K562 (cell line): Measurements from ENCODE around the gene PHTF2. TPM values are rescaled to one million over a fixed set of nuclear protein-coding genes. Genes with fewer than 3 reads are reported as not detected.

Experiments
- DIDO1 ChIP-seq: fragments of 450-650 bp; IDR thresholded peaks from 2 replicates; pipeline ENCODE4 v1.6.1; 2016; ENCODE audit warnings: low read depth, missing biosample characterization, missing genetic modification characterization
- EP300 ChIP-seq: IDR thresholded peaks from 2 replicates; pipeline ENCODE4 v1.6.1; 2012; ENCODE audit warnings: low read length, improper control_type of control experiment
- GABPB2 ChIP-seq: fragments of 250-450 bp; sonication (Bioruptor Pico); conservative IDR thresholded peaks from 2 replicates; pipeline ENCODE4 v1.5.1; 2021; ENCODE audit warnings: mild to moderate bottlenecking
- GTF2F1 ChIP-seq: IDR thresholded peaks from 2 replicates; pipeline ENCODE4 v1.6.1; 2011; ENCODE audit warnings: low read depth, low read length, improper control_type of control experiment
- HDAC3 ChIP-seq: fragments of 450-650 bp; IDR thresholded peaks from 2 replicates; pipeline ENCODE4 v1.6.1; 2018; ENCODE audit warnings: borderline replicate concordance, mild to moderate bottlenecking, moderate library complexity; ENCODE audit not compliant: partially characterized antibody
- KLF10 ChIP-seq: fragments of 250-450 bp; sonication (Bioruptor Pico); IDR thresholded peaks from 2 replicates; pipeline ENCODE4 v1.6.1; 2021; ENCODE audit warnings: matching md5 sums
- MBD2 ChIP-seq: sonication (generic); IDR thresholded peaks from 2 replicates; pipeline ENCODE4 v1.6.1; 2016; ENCODE audit warnings: low read depth, borderline replicate concordance
- MECOM ChIP-seq: fragments of 250-450 bp; sonication (Bioruptor Pico); IDR thresholded peaks from 2 replicates; pipeline ENCODE4 v1.8.0; 2022; ENCODE audit warnings: inconsistent platforms
- NEUROD1 ChIP-seq: fragments of 150-350 bp; IDR thresholded peaks from 2 replicates; pipeline ENCODE4 v1.6.1; 2014; ENCODE audit warnings: borderline replicate concordance, low read length, low read depth; ENCODE audit not compliant: partially characterized antibody
- OTX1 ChIP-seq: fragments of 450-650 bp; formaldehyde crosslinking; IDR thresholded peaks from 2 replicates; pipeline ENCODE4 v1.4.0; 2022; ENCODE audit warnings: mild to moderate bottlenecking
- PHF8 ChIP-seq: fragments of 200-600 bp; sonication (generic); IDR thresholded peaks from 2 replicates; pipeline ENCODE4 v1.6.1; 2012; ENCODE audit warnings: mixed run types, mild to moderate bottlenecking, inconsistent platforms, low read length, moderate library complexity, borderline replicate concordance
- PHTF2 ChIP-seq: fragments of 250-450 bp; sonication (Bioruptor Pico); IDR thresholded peaks from 2 replicates; pipeline ENCODE4 v1.5.0; 2021; ENCODE audit warnings: mild to moderate bottlenecking
- RBM14 ChIP-seq: fragments of 200-400 bp; formaldehyde crosslinking; IDR thresholded peaks from 2 replicates; pipeline ENCODE4 v1.6.1; 2018; ENCODE audit warnings: low read depth, mild to moderate bottlenecking, low read length, moderate library complexity, borderline replicate concordance; ENCODE audit not compliant: insufficient read depth
- SMARCB1 ChIP-seq: IDR thresholded peaks from 2 replicates; pipeline ENCODE4 v1.6.1; 2011; ENCODE audit warnings: improper control_type of control experiment, low read depth; ENCODE audit not compliant: insufficient read length
- SMARCC2 ChIP-seq: fragments of 450-650 bp; IDR thresholded peaks from 2 replicates; pipeline ENCODE4 v1.6.1; 2017; ENCODE audit warnings: antibody characterized with exemption, moderate library complexity, mild to moderate bottlenecking, low read depth
- SREBF2 ChIP-seq: sonication (generic); formaldehyde crosslinking; IDR thresholded peaks from 2 replicates; pipeline ENCODE4 v1.4.0; 2020; ENCODE audit warnings: mild to moderate bottlenecking, missing genetic modification reagents
- TRIM28 ChIP-seq: fragments of 450-650 bp; IDR thresholded peaks from 2 replicates; pipeline ENCODE4 v1.6.1; 2017
- YBX1 ChIP-seq: fragments of 450-650 bp; IDR thresholded peaks from 2 replicates; pipeline ENCODE4 v1.7.1; 2016; ENCODE audit warnings: mild to moderate bottlenecking
- ZKSCAN8 ChIP-seq: fragments of 200-800 bp; sonication (Bioruptor generic); IDR thresholded peaks from 2 replicates; pipeline ENCODE4 v1.6.1; 2016; ENCODE audit warnings: missing genetic modification characterization, missing compliant biosample characterization
- ZNF134 ChIP-seq: fragments of 250-450 bp; sonication (Bioruptor Pico); conservative IDR thresholded peaks from 2 replicates; pipeline ENCODE4 v1.4.0; 2020
- ZNF146 ChIP-seq: IDR thresholded peaks from one replicate; pipeline ENCODE4 v1.6.1; 2018; ENCODE audit warnings: missing compliant biosample characterization; ENCODE audit not compliant: unreplicated experiment
- ZNF174 ChIP-seq: fragments of 250-450 bp; sonication (Bioruptor Pico); IDR thresholded peaks from 2 replicates; pipeline ENCODE4 v1.4.0; 2020; ENCODE audit warnings: mild to moderate bottlenecking
- ZNF324 ChIP-seq: fragments of 250-450 bp; sonication (Bioruptor Pico); IDR thresholded peaks from 2 replicates; pipeline ENCODE4 v1.4.0; 2020; ENCODE audit warnings: mild to moderate bottlenecking
- ZNF57 ChIP-seq: fragments of 450-650 bp; formaldehyde crosslinking; IDR thresholded peaks from 2 replicates; pipeline ENCODE4 v1.4.0; 2020; ENCODE audit warnings: mild to moderate bottlenecking, moderate library complexity
- polyA plus RNA-seq, 8 experiments: library from polyadenylated mRNA; depleted of rRNA in 4 of 8; stranded (reverse) in 5 of 8; unstranded in 3 of 8; fragments of >200 nt; fragmentation: Nextera tagmentation in 2 of 8; fragmentation: Illumina TruSeq in 1 of 8; extraction: Ambion mirVana in 2 of 8; extraction: Trizol in 1 of 8; gene quantifications; 2 replicates each; pipeline versions ENCODE4 v1.2.1 to v1.2.3, GENCODE V29; 2011 to 2014; ENCODE audit warnings: inconsistent platforms in 1 of 8, missing spikeins in 1 of 8
- total RNA-seq, 7 experiments: library from RNA; depleted of rRNA in 6 of 7; stranded (reverse); fragments of >200 nt in 6 of 7; fragmentation: Illumina TruSeq in 2 of 7; extraction: Trizol in 2 of 7; gene quantifications; 2 replicates each; pipeline versions ENCODE4 v1.2.1 to v1.2.3, GENCODE V29; 2011 to 2021; ENCODE audit warnings: low replicate concordance in 1 of 7
- TF ChIP-seq, protein P1 (sequence below), 2 experiments: IDR thresholded peaks in 1 of 2; conservative IDR thresholded peaks in 1 of 2; 2 replicates each; pipeline ENCODE4 v1.6.1; 2016; ENCODE audit warnings: low read depth in 2 of 2, mild to moderate bottlenecking in 1 of 2, missing compliant biosample characterization in 1 of 2, missing genetic modification characterization in 1 of 2, moderate library complexity in 1 of 2
- TF ChIP-seq, protein P2 (sequence below), 2 experiments: fragments of 200-800 bp in 1 of 2; sonication (Bioruptor generic) in 1 of 2; sonication (generic) in 1 of 2; formaldehyde crosslinking in 1 of 2; IDR thresholded peaks in 1 of 2; conservative IDR thresholded peaks in 1 of 2; 2 replicates each; pipeline versions ENCODE4 v1.5.0 to v1.6.1; 2016 to 2020; ENCODE audit warnings: missing compliant biosample characterization in 1 of 2, missing genetic modification characterization in 1 of 2, missing genetic modification reagents in 1 of 2

Gene PHTF2
- total and polyA plus RNA-seq, 9 of the 15 experiments (the other 6 are each of a cell fraction or from before 2014, with no cell fraction given), result 17.9 to 43.6 (median 25.4) TPM

DNA sequence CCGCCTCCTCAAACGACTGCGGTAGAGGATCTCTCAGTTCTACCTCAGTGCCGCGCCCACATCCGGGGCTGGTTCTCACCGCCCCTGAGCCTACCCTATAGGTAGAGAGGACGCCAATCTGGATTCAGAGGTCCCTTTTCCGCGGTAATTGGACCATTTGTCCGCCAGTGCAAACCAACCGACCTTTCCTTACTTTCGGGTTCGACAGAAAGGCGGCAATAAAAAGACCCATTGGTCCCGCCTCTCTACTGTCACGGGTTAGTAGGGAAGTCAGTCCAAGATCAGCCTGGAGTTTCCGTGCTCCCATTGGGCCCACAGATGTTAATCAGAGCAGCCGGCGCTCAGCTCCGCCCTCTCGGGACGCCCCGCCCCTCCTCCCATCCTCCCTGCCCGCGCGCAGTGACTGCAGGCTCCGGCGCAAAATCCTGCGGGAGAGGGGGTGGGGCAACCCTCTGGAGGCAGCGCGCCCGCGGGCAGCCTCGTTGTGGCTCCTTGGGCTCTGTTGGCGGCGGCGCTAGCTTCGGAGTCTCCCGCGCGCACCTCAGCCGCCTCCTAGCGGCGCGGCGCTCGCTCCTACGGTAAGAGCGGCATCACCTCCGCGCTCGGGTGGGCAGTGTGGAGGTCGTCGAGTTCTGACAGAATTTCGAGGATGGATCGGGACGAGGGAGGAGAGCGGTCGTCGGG lies at the start of gene PHTF2, which contains the start of gene TMEM60 (continued):
- TF ChIP-seq DIDO1, result no peak
- TF ChIP-seq NEUROD1, result peak; percentile 97
- 0 out of 2 replicates have a peak, but pooled peaks have one; percentile 29 for TF ChIP-seq GABPB2 (CRISPR knock-in tag)
- no peak for TF ChIP-seq SMARCC2
- TF ChIP-seq ZKSCAN8, result no peak
- no peak for TF ChIP-seq ZNF134 (CRISPR knock-in tag)
- TF ChIP-seq ZNF174 (CRISPR knock-in tag), result no peak
- TF ChIP-seq PHTF2 (CRISPR knock-in tag), result no peak
- TF ChIP-seq, protein P1, sequence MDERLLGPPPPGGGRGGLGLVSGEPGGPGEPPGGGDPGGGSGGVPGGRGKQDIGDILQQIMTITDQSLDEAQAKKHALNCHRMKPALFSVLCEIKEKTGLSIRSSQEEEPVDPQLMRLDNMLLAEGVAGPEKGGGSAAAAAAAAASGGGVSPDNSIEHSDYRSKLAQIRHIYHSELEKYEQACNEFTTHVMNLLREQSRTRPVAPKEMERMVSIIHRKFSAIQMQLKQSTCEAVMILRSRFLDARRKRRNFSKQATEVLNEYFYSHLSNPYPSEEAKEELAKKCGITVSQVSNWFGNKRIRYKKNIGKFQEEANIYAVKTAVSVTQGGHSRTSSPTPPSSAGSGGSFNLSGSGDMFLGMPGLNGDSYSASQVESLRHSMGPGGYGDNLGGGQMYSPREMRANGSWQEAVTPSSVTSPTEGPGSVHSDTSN (CRISPR knock-in tag; IDR thresholded peaks at IDR 0.05; ENCODE audit: low read depth), result peak; percentile 85
- TF ChIP-seq, protein P1 (tag; conservative IDR thresholded peaks at IDR 0.05; ENCODE audit: low read depth), result peak; percentile 100
- no peak for TF ChIP-seq GTF2F1
- no peak for TF ChIP-seq RBM14
- 0 out of 2 replicates have a peak, but pooled peaks have one; percentile 14 for TF ChIP-seq ZNF57 (CRISPR knock-in tag)
- no peak for TF ChIP-seq SREBF2
- TF ChIP-seq MBD2, result peak; percentile 98
- TF ChIP-seq KLF10 (CRISPR knock-in tag), result no peak
- no peak for TF ChIP-seq MECOM
- peak; percentile 55; the same call in 1 of the 2 replicates for TF ChIP-seq PHF8
- TF ChIP-seq HDAC3, result no peak
- peak; percentile 72; the same call in 1 of the 2 replicates for TF ChIP-seq OTX1 (CRISPR knock-in tag)
- no peak; the same call in 1 of the 2 replicates for TF ChIP-seq TRIM28
- no peak for TF ChIP-seq YBX1
- no peak for TF ChIP-seq ZNF146
- no peak for TF ChIP-seq SMARCB1
- TF ChIP-seq ZNF324 (CRISPR knock-in tag), result no peak
- TF ChIP-seq, protein P2, sequence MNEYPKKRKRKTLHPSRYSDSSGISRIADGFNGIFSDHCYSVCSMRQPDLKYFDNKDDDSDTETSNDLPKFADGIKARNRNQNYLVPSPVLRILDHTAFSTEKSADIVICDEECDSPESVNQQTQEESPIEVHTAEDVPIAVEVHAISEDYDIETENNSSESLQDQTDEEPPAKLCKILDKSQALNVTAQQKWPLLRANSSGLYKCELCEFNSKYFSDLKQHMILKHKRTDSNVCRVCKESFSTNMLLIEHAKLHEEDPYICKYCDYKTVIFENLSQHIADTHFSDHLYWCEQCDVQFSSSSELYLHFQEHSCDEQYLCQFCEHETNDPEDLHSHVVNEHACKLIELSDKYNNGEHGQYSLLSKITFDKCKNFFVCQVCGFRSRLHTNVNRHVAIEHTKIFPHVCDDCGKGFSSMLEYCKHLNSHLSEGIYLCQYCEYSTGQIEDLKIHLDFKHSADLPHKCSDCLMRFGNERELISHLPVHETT (CRISPR knock-in tag; conservative IDR thresholded peaks at IDR 0.05 in 1 of 2, IDR thresholded peaks at IDR 0.05 in 1 of 2), result peak in 1 of 2 experiments; percentile 57; a peak in 1 of 4 replicates
- peak; percentile 47; the same call in 1 of the 2 replicates for TF ChIP-seq EP300
